K562 (cell line): ENCODE results near the gene CD52. TPM values are rescaled to one million over a fixed set of nuclear protein-coding genes. Genes with fewer than 3 reads are reported as not detected.

Experiments used
- ADNP ChIP-seq: fragments of 200-800 bp; sonication (Bioruptor generic); IDR thresholded peaks from 2 replicates; pipeline ENCODE4 v1.6.1; 2016; ENCODE audit warnings: missing genetic modification characterization, missing compliant biosample characterization
- BRD9 ChIP-seq: fragments of 450-650 bp; IDR thresholded peaks from 2 replicates; pipeline ENCODE4 v1.6.1; 2018; ENCODE audit warnings: low read depth; ENCODE audit not compliant: partially characterized antibody
- CHD2 ChIP-seq: IDR thresholded peaks from 2 replicates; pipeline ENCODE4 v1.6.1; 2011; ENCODE audit warnings: low read depth, low read length
- ESRRB ChIP-seq: fragments of 250-450 bp; sonication (Bioruptor Pico); IDR thresholded peaks from 2 replicates; pipeline ENCODE4 v1.5.0; 2020; ENCODE audit warnings: mild to moderate bottlenecking, moderate library complexity, borderline replicate concordance
- FOXA3 ChIP-seq, 2 experiments: fragments of 450-650 bp in 1 of 2; sonication (generic) in 1 of 2; formaldehyde crosslinking; IDR thresholded peaks in 1 of 2; conservative IDR thresholded peaks in 1 of 2; 2 replicates each; pipeline versions ENCODE4 v1.4.0 to v1.8.0; 2020 to 2022; ENCODE audit warnings: mild to moderate bottlenecking in 2 of 2, missing genetic modification reagents in 1 of 2
- GTF2B ChIP-seq: IDR thresholded peaks from 2 replicates; pipeline ENCODE4 v1.6.1; 2011; ENCODE audit not compliant: insufficient read length; ENCODE audit errors: extremely low read depth
- HCFC1 ChIP-seq: IDR thresholded peaks from 2 replicates; pipeline ENCODE4 v1.6.1; 2012; ENCODE audit warnings: low read depth, low read length, improper control_type of control experiment
- NR4A1 ChIP-seq, 2 experiments: fragments of 250-450 bp in 1 of 2; fragments of 450-650 bp in 1 of 2; sonication (Bioruptor Pico) in 1 of 2; IDR thresholded peaks; 2 replicates each; pipeline versions ENCODE4 v1.4.0 to v1.6.1; 2016 to 2020; ENCODE audit warnings: mild to moderate bottlenecking in 2 of 2, missing compliant biosample characterization in 1 of 2, missing genetic modification characterization in 1 of 2, moderate library complexity in 1 of 2
- PHB ChIP-seq: fragments of 250-450 bp; sonication (Bioruptor Pico); IDR thresholded peaks from 2 replicates; pipeline ENCODE4 v1.5.0; 2021
- POLR2H ChIP-seq: IDR thresholded peaks from 2 replicates; pipeline ENCODE4 v1.6.1; 2016; ENCODE audit warnings: missing genetic modification characterization, low read depth, mild to moderate bottlenecking, control low read depth, missing compliant biosample characterization, moderate library complexity
- POLR3A ChIP-seq: IDR thresholded peaks from 2 replicates; pipeline ENCODE4 v1.6.1; 2011; ENCODE audit warnings: borderline replicate concordance, mild to moderate bottlenecking, moderate library complexity; ENCODE audit not compliant: insufficient read length, insufficient read depth; ENCODE audit errors: extremely low read depth
- SAFB2 ChIP-seq: fragments of 200-400 bp; formaldehyde crosslinking; IDR thresholded peaks from 2 replicates; pipeline ENCODE4 v1.6.1; 2018; ENCODE audit warnings: borderline replicate concordance, low read length, low read depth, moderate library complexity; ENCODE audit not compliant: severe bottlenecking
- SMARCC2 ChIP-seq: fragments of 450-650 bp; IDR thresholded peaks from 2 replicates; pipeline ENCODE4 v1.6.1; 2017; ENCODE audit warnings: antibody characterized with exemption, moderate library complexity, mild to moderate bottlenecking, low read depth
- TCFL5 ChIP-seq: fragments of 250-450 bp; sonication (Bioruptor Pico); conservative IDR thresholded peaks from 2 replicates; pipeline ENCODE4 v1.6.1; 2021; ENCODE audit warnings: mild to moderate bottlenecking, moderate library complexity, matching md5 sums
- ZFP36 ChIP-seq: fragments of 150-350 bp; IDR thresholded peaks from 2 replicates; pipeline ENCODE4 v1.6.1; 2018; ENCODE audit warnings: low read length, low read depth; ENCODE audit not compliant: partially characterized antibody
- ZNF174 ChIP-seq: fragments of 250-450 bp; sonication (Bioruptor Pico); IDR thresholded peaks from 2 replicates; pipeline ENCODE4 v1.4.0; 2020; ENCODE audit warnings: mild to moderate bottlenecking
- ZNF41 ChIP-seq: fragments of 250-450 bp; sonication (Bioruptor Pico); conservative IDR thresholded peaks from 2 replicates; pipeline ENCODE4 v1.4.0; 2020; ENCODE audit warnings: mild to moderate bottlenecking
- ZNF699 ChIP-seq: fragments of 250-450 bp; sonication (Bioruptor Pico); IDR thresholded peaks from 2 replicates; pipeline ENCODE4 v1.8.0; 2021; ENCODE audit warnings: mild to moderate bottlenecking, moderate library complexity; ENCODE audit not compliant: insufficient replicate concordance
- polyA plus RNA-seq, 8 experiments: library from polyadenylated mRNA; depleted of rRNA in 4 of 8; stranded (reverse) in 5 of 8; unstranded in 3 of 8; fragments of >200 nt; fragmentation: Nextera tagmentation in 2 of 8; fragmentation: Illumina TruSeq in 1 of 8; extraction: Ambion mirVana in 2 of 8; extraction: Trizol in 1 of 8; gene quantifications; 2 replicates each; pipeline versions ENCODE4 v1.2.1 to v1.2.3, GENCODE V29; 2011 to 2014; ENCODE audit warnings: inconsistent platforms in 1 of 8, missing spikeins in 1 of 8
- total RNA-seq, 7 experiments: library from RNA; depleted of rRNA in 6 of 7; stranded (reverse); fragments of >200 nt in 6 of 7; fragmentation: Illumina TruSeq in 2 of 7; extraction: Trizol in 2 of 7; gene quantifications; 2 replicates each; pipeline versions ENCODE4 v1.2.1 to v1.2.3, GENCODE V29; 2011 to 2021; ENCODE audit warnings: low replicate concordance in 1 of 7
- TF ChIP-seq, protein P1 (sequence below): sonication (generic); formaldehyde crosslinking; IDR thresholded peaks from 2 replicates; pipeline ENCODE4 v1.8.1; 2022; ENCODE audit warnings: missing genetic modification reagents
- TF ChIP-seq, protein P2 (sequence below): fragments of 450-650 bp; formaldehyde crosslinking; IDR thresholded peaks from 2 replicates; pipeline ENCODE4 v1.4.0; 2020; ENCODE audit warnings: mild to moderate bottlenecking, mixed read lengths
- TF ChIP-seq, protein P3 (sequence below): fragments of 250-450 bp; sonication (Bioruptor Pico); IDR thresholded peaks from 2 replicates; pipeline ENCODE4 v1.5.0; 2021; ENCODE audit warnings: mild to moderate bottlenecking, borderline replicate concordance

The CD52 gene
- total and polyA plus RNA-seq, 9 of the 15 experiments (the other 6 are each of a cell fraction or from before 2014, with no cell fraction given) = 34.9 to 488 (median 173) TPM

- TF ChIP-seq CHD2 (no peak), ZNF41 (no peak), PHB (CRISPR knock-in tag) (no peak), SMARCC2 (peak; percentile 40; the same call in 1 of the 2 replicates), TCFL5 (CRISPR knock-in tag) (no peak), FOXA3 (CRISPR knock-in tag; conservative IDR thresholded peaks at IDR 0.05 in 1 of 2, IDR thresholded peaks at IDR 0.05 in 1 of 2) (no peak), ADNP (tag) (no peak), ZNF174 (CRISPR knock-in tag) (no peak), HCFC1 (0 out of 2 replicates have a peak, but pooled peaks have one; percentile 24), ZNF699 (no peak), POLR3A (no peak), POLR2H (tag) (peak; percentile 53), ESRRB (no peak), GTF2B (no peak), SAFB2 (no peak), ZFP36 (peak; percentile 68), BRD9 (no peak), NR4A1 (CRISPR knock-in tag; IDR thresholded peaks at IDR 0.05) (no peak), NR4A1 (tag; IDR thresholded peaks at IDR 0.05) (no peak)
- TF ChIP-seq, protein P1, sequence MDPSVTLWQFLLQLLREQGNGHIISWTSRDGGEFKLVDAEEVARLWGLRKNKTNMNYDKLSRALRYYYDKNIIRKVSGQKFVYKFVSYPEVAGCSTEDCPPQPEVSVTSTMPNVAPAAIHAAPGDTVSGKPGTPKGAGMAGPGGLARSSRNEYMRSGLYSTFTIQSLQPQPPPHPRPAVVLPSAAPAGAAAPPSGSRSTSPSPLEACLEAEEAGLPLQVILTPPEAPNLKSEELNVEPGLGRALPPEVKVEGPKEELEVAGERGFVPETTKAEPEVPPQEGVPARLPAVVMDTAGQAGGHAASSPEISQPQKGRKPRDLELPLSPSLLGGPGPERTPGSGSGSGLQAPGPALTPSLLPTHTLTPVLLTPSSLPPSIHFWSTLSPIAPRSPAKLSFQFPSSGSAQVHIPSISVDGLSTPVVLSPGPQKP (CRISPR knock-in tag) = no peak
- TF ChIP-seq, protein P2, sequence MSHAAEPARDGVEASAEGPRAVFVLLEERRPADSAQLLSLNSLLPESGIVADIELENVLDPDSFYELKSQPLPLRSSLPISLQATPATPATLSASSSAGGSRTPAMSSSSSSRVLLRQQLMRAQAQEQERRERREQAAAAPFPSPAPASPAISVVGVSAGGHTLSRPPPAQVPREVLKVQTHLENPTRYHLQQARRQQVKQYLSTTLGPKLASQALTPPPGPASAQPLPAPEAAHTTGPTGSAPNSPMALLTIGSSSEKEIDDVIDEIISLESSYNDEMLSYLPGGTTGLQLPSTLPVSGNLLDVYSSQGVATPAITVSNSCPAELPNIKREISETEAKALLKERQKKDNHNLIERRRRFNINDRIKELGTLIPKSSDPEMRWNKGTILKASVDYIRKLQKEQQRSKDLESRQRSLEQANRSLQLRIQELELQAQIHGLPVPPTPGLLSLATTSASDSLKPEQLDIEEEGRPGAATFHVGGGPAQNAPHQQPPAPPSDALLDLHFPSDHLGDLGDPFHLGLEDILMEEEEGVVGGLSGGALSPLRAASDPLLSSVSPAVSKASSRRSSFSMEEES = no peak
- TF ChIP-seq, protein P3, sequence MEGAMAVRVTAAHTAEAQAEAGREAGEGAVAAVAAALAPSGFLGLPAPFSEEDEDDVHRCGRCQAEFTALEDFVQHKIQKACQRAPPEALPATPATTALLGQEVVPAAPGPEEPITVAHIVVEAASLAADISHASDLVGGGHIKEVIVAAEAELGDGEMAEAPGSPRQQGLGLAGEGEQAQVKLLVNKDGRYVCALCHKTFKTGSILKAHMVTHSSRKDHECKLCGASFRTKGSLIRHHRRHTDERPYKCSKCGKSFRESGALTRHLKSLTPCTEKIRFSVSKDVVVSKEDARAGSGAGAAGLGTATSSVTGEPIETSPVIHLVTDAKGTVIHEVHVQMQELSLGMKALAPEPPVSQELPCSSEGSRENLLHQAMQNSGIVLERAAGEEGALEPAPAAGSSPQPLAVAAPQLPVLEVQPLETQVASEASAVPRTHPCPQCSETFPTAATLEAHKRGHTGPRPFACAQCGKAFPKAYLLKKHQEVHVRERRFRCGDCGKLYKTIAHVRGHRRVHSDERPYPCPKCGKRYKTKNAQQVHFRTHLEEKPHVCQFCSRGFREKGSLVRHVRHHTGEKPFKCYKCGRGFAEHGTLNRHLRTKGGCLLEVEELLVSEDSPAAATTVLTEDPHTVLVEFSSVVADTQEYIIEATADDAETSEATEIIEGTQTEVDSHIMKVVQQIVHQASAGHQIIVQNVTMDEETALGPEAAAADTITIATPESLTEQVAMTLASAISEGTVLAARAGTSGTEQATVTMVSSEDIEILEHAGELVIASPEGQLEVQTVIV (CRISPR knock-in tag) = no peak
Observed at GRCh38 chr1:26275580-26276431, 42.0 kb upstream of the CD52 start (continued).
